Measurements from ENCODE around the gene HACL1.
"Not testable (repeated sequence)": the region's sequence is repeated elsewhere in the genome, so short reads cannot be mapped to it uniquely, and the experiment has no call there.

HACL1 gene

DNA sequence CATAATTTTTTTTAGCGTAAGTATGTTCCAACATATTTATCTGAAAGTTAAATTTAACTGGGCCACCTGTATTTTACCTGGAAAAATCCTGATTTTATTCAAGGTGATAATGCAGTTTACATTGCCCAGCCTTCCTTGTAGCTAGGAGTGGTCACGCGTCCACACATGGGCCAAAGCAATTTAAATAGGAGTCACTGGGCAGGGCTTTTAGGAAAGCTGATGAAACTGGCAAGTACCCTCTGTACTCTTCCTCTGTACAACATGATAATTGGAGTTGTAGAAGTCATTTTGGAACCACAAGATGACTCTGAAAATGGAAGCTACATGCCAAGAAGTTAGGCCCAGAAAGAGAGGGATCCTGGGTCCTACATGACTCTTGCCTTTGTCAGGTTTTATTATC is 9.6 kb upstream of the HACL1 start:
- no peaks in the 10 kb centered on the region for H3K9me3 ChIP-seq (ENCODE audit: control insufficient read depth, insufficient read depth, low read length)
- H3K4me1 ChIP-seq (ENCODE audit: insufficient read depth, low read length), result peaks cover 5% of the 10 kb centered on the region; the same call in 1 of the 2 replicates
- H3K36me3 ChIP-seq (ENCODE audit: insufficient read depth, low read length), result no peaks in the 10 kb centered on the region
- H3K9ac ChIP-seq (ENCODE audit: low read depth, low read length), result no peak overlapping the region

GRCh38 chr3:15610082-15610759 is 8.9 kb upstream of the HACL1 start:
- Histone ChIP-seq H3K4me1 (ENCODE audit: insufficient read depth, low read length) (peaks cover 5% of the 10 kb centered on the region; the same call in 1 of the 2 replicates), H3K9me3 (ENCODE audit: control insufficient read depth, insufficient read depth, low read length) (no peaks in the 10 kb centered on the region), H3K36me3 (ENCODE audit: insufficient read depth, low read length) (no peaks in the 10 kb centered on the region), H3K9ac (ENCODE audit: low read depth, low read length) (no peak overlapping the region)

GRCh38 chr3:15606434-15606891 is 5.1 kb upstream of the HACL1 start:
- Histone ChIP-seq H3K36me3 (ENCODE audit: insufficient read depth, low read length) (no peaks in the 10 kb centered on the region), H3K9ac (ENCODE audit: low read depth, low read length) (no peak overlapping the region), H3K9me3 (ENCODE audit: control insufficient read depth, insufficient read depth, low read length) (no peaks in the 10 kb centered on the region), H3K4me1 (ENCODE audit: insufficient read depth, low read length) (peaks cover 5% of the 10 kb centered on the region; the same call in 1 of the 2 replicates)

DNA sequence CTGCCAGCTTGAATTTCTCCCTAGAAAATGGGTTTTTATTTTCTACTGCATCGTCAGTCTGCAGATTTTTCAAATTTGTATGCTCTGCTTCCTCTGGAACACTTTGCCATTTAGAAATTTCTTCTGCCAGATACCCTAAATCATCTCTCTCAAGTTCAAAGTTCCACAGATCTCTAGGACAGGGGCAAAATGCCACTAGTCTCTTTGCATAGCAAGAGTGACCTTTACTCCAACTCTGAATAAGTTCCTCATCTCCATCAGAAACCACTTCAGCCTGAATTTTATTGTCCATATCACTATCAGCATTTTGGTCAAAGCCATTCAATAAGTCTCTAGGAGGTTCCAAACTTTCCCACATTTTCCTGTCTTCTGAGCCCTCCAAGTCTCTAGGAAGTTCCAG is 3.2 kb upstream of the HACL1 start:
- not testable (repeated sequence) for H3K4me1 ChIP-seq (ENCODE audit: insufficient read depth, low read length); H3K9ac ChIP-seq (ENCODE audit: low read depth, low read length); H3K36me3 ChIP-seq (ENCODE audit: insufficient read depth, low read length); H3K9me3 ChIP-seq (ENCODE audit: control insufficient read depth, insufficient read depth, low read length)

DNA sequence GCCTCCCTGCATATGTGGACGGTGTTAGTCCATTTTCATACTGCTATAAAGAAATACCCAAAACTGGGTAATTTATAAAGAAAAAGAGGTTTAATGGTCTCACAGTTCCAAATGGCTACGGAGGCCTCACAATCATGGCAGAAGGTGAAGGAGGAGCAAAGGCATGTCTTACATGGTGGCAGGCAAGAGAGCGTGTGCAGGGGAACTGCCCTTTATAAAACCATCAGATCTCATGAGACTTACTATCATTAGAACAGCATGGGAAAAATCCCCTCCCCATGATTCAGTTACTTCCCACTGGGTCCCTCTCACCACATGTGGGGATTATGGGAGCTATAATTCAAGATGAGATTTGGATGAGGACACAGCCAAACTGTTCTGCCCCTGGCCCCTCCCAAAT is 1.4 kb upstream of the HACL1 start:
- H3K36me3 ChIP-seq (ENCODE audit: insufficient read depth, low read length); H3K9me3 ChIP-seq (ENCODE audit: control insufficient read depth, insufficient read depth, low read length); H3K4me1 ChIP-seq (ENCODE audit: insufficient read depth, low read length): not testable (repeated sequence)
- peak overlapping the region; percentile 80; the same call in 1 of the 2 replicates for H3K9ac ChIP-seq (ENCODE audit: low read depth, low read length)

GRCh38 chr3:15602146-15602536 is 772 bp upstream of the HACL1 start:
- Histone ChIP-seq H3K9me3 (ENCODE audit: control insufficient read depth, insufficient read depth, low read length) (no peaks in the 10 kb centered on the region), H3K36me3 (ENCODE audit: insufficient read depth, low read length) (peaks cover 4% of the 10 kb centered on the region; the same call in 1 of the 2 replicates), H3K4me1 (ENCODE audit: insufficient read depth, low read length) (peaks cover 5% of the 10 kb centered on the region; the same call in 1 of the 2 replicates), H3K9ac (ENCODE audit: low read depth, low read length) (peak overlapping the region; percentile 80)

DNA sequence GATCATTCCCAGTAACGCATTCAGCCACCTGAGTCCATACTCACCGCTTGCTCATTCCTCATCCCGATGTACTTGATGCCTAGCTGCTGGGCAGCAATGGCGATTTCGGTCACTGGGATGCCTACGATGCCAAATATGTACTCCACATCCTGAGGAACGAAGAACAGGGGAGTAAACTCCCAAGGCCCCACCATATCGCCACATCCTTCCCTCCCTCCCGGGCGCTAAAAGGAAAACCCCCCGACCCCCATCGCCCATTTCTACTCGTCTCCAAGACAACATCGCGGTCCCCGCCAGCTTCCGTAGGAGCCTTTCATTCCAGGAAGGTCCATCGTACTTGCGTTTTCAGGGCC is 347 bp downstream of the HACL1 start:
- Histone ChIP-seq H3K9ac (ENCODE audit: low read depth, low read length) (peak overlapping the region; percentile 80), H3K4me1 (ENCODE audit: insufficient read depth, low read length) (no peaks in the 10 kb centered on the region), H3K9me3 (ENCODE audit: control insufficient read depth, insufficient read depth, low read length) (no peaks in the 10 kb centered on the region), H3K36me3 (ENCODE audit: insufficient read depth, low read length) (peaks cover 4% of the 10 kb centered on the region; the same call in 1 of the 2 replicates)

- Histone ChIP-seq H3K4me1 (ENCODE audit: insufficient read depth, low read length) (no peaks in the 10 kb centered on the region), H3K9ac (ENCODE audit: low read depth, low read length) (no peak overlapping the region), H3K36me3 (ENCODE audit: insufficient read depth, low read length) (peaks cover 4% of the 10 kb centered on the region; the same call in 1 of the 2 replicates), H3K9me3 (ENCODE audit: control insufficient read depth, insufficient read depth, low read length) (no peaks in the 10 kb centered on the region)
These were observed 5.4 kb downstream of the HACL1 start for GRCh38 chr3:15595955-15596354.

GRCh38 chr3:15592968-15593367 is 8.4 kb downstream of the HACL1 start:
- Histone ChIP-seq H3K9ac (ENCODE audit: low read depth, low read length) (no peak overlapping the region), H3K36me3 (ENCODE audit: insufficient read depth, low read length) (no peaks in the 10 kb centered on the region; the same call in 1 of the 2 replicates), H3K4me1 (ENCODE audit: insufficient read depth, low read length) (no peaks in the 10 kb centered on the region), H3K9me3 (ENCODE audit: control insufficient read depth, insufficient read depth, low read length) (no peaks in the 10 kb centered on the region)

DNA sequence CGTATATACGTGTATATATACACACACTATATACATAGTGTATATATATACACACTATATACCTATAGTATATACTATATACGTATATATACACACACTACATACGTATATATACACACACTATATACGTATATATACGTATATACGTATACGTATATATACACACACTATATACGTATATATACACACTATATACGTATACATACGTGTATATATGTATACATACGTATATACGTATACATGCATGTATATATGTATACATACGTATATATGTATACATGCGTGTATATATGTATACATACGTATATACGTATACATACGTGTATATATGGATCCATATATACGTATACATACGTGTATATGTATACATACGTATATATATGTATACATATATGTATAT is 9.4 kb downstream of the HACL1 start:
- Histone ChIP-seq H3K9me3 (ENCODE audit: control insufficient read depth, insufficient read depth, low read length) (no peaks in the 10 kb centered on the region), H3K9ac (ENCODE audit: low read depth, low read length) (no peak overlapping the region), H3K36me3 (ENCODE audit: insufficient read depth, low read length) (no peaks in the 10 kb centered on the region; the same call in 1 of the 2 replicates), H3K4me1 (ENCODE audit: insufficient read depth, low read length) (no peaks in the 10 kb centered on the region)

GRCh38 chr3:15591242-15591641 is 10.1 kb downstream of the HACL1 start:
- H3K9ac ChIP-seq (ENCODE audit: low read depth, low read length), result no peak overlapping the region
- H3K36me3 ChIP-seq (ENCODE audit: insufficient read depth, low read length), result no peaks in the 10 kb centered on the region; the same call in 1 of the 2 replicates
- H3K9me3 ChIP-seq (ENCODE audit: control insufficient read depth, insufficient read depth, low read length), result no peaks in the 10 kb centered on the region
- no peaks in the 10 kb centered on the region for H3K4me1 ChIP-seq (ENCODE audit: insufficient read depth, low read length)

DNA sequence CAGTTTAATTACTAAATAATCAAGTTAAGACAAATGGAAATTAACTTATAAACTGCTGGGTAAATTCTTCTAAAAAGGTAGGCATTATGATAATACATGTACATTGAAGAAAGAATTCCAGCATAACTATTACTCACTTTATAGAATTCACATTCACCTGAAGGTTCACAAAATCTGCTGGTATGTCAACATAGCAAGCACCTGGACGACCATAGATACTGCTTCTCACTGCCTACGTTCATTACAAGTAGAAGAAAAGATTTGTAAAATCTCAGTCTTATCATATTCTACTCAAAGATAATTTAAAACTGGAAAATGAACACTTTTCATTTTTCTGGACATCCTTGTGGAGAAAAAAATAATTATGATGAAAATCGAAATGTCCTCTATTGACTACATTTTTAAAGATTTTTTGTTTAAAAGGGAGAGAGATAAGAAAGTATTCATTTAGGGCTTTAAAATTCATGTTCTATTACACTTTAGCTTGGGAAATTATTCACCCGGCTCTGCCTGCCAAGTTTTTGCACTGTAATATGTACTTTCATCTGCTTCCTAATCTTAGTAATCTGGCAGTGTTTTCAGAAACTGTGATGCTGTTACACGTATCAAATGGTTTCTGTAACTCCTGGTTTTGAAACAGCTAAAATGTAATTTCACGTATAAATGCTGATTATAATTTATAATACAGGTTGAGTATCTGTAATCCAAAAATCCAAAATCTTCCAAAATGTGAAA is 16.1 kb downstream of the HACL1 start:
- Histone ChIP-seq H3K9ac (ENCODE audit: low read depth, low read length) (no peak overlapping the region), H3K9me3 (ENCODE audit: control insufficient read depth, insufficient read depth, low read length) (no peaks in the 10 kb centered on the region), H3K36me3 (ENCODE audit: insufficient read depth, low read length) (no peaks in the 10 kb centered on the region; the same call in none of the 2 replicates)

GRCh38 chr3:15581471-15582394 is 19.6 kb downstream of the HACL1 start:
- H3K9ac ChIP-seq (ENCODE audit: low read depth, low read length), result no peak overlapping the region
- no peaks in the 10 kb centered on the region for H3K4me1 ChIP-seq (ENCODE audit: insufficient read depth, low read length)
- no peaks in the 10 kb centered on the region; the same call in 1 of the 2 replicates for H3K36me3 ChIP-seq (ENCODE audit: insufficient read depth, low read length)
- no peaks in the 10 kb centered on the region for H3K9me3 ChIP-seq (ENCODE audit: control insufficient read depth, insufficient read depth, low read length)

More for the DNA sequence above, 16.1 kb downstream of the HACL1 start:
- no peaks in the 10 kb centered on the region for H3K4me1 ChIP-seq (ENCODE audit: insufficient read depth, low read length)

DNA sequence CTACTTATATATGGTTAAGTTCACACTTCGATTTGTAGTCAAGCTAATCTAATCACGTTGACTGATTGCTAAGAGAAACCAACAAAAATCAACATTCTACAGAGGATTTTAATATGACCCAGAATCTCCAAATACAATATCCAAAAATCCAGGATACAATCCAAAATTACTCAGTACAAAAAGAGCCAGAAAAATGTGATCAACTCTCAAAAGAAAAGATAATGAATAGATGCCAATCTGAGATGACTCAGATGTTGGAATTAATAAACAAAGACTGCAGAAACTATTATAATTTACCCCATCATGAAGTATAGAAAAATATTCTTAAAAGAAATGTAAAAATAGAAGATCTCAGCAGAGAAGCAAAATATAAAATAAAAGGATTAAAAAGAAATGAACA is 22.3 kb downstream of the HACL1 start:
- no peaks in the 10 kb centered on the region for H3K9me3 ChIP-seq (ENCODE audit: control insufficient read depth, insufficient read depth, low read length)
- no peak overlapping the region for H3K9ac ChIP-seq (ENCODE audit: low read depth, low read length)
- peaks cover 5% of the 10 kb centered on the region; the same call in 1 of the 2 replicates for H3K36me3 ChIP-seq (ENCODE audit: insufficient read depth, low read length)
- no peaks in the 10 kb centered on the region for H3K4me1 ChIP-seq (ENCODE audit: insufficient read depth, low read length)
